ENCODE results near the gene LIN28B.

The LIN28B gene

GRCh38 chr6:104928141-104928540 lies 28.8 kb upstream of the LIN28B start:
- H3K36me3 ChIP-seq (ENCODE audit: insufficient read depth), result no peaks in the 10 kb centered on the region
- TF ChIP-seq CTCF (conservative IDR thresholded peaks at IDR 0.05; ENCODE audit: low read depth, low read length), result no peak
- H3K9ac ChIP-seq, result no peak overlapping the region
- no peaks in the 10 kb centered on the region for H4K20me1 ChIP-seq (ENCODE audit: insufficient read depth)
- H3K4me2 ChIP-seq, result no peak overlapping the region
- H2AFZ ChIP-seq (ENCODE audit: low read depth), result no peak overlapping the region
- no peaks in the 10 kb centered on the region for H3K4me1 ChIP-seq (ENCODE audit: low read depth, poor library complexity, severe bottlenecking)
- H3K79me2 ChIP-seq (ENCODE audit: insufficient read depth, low read depth), result no peaks in the 10 kb centered on the region
- H3K27ac ChIP-seq, result no peak overlapping the region
- no peaks in the 10 kb centered on the region for H3K27me3 ChIP-seq (ENCODE audit: insufficient read depth, low read depth)
- no peak overlapping the region for H3K4me3 ChIP-seq (IDR thresholded peaks at IDR 0.05; ENCODE audit: insufficient read depth, low read depth, low read length)

GRCh38 chr6:104929353-104929752 lies 27.6 kb upstream of the LIN28B start:
- no peaks in the 10 kb centered on the region for H3K4me1 ChIP-seq (ENCODE audit: low read depth, poor library complexity, severe bottlenecking)
- no peak overlapping the region for H2AFZ ChIP-seq (ENCODE audit: low read depth)
- no peak overlapping the region for H3K9ac ChIP-seq
- no peak for TF ChIP-seq CTCF (conservative IDR thresholded peaks at IDR 0.05; ENCODE audit: low read depth, low read length)
- H3K79me2 ChIP-seq (ENCODE audit: insufficient read depth, low read depth), result no peaks in the 10 kb centered on the region
- H3K27ac ChIP-seq, result no peak overlapping the region
- no peak overlapping the region for H3K4me2 ChIP-seq
- no peaks in the 10 kb centered on the region for H3K36me3 ChIP-seq (ENCODE audit: insufficient read depth)
- H3K4me3 ChIP-seq (IDR thresholded peaks at IDR 0.05; ENCODE audit: insufficient read depth, low read depth, low read length), result no peak overlapping the region
- no peaks in the 10 kb centered on the region for H4K20me1 ChIP-seq (ENCODE audit: insufficient read depth)
- H3K27me3 ChIP-seq (ENCODE audit: insufficient read depth, low read depth), result no peaks in the 10 kb centered on the region

- no peaks in the 10 kb centered on the region for H3K36me3 ChIP-seq (ENCODE audit: insufficient read depth)
- H3K4me2 ChIP-seq, result no peak overlapping the region
- no peak overlapping the region for H3K4me3 ChIP-seq (IDR thresholded peaks at IDR 0.05; ENCODE audit: insufficient read depth, low read depth, low read length)
- no peak overlapping the region for H3K9ac ChIP-seq
- H3K79me2 ChIP-seq (ENCODE audit: insufficient read depth, low read depth), result no peaks in the 10 kb centered on the region
- no peaks in the 10 kb centered on the region for H3K27me3 ChIP-seq (ENCODE audit: insufficient read depth, low read depth)
- no peak overlapping the region for H2AFZ ChIP-seq (ENCODE audit: low read depth)
- H4K20me1 ChIP-seq (ENCODE audit: insufficient read depth), result no peaks in the 10 kb centered on the region
- H3K27ac ChIP-seq, result no peak overlapping the region
- no peaks in the 10 kb centered on the region for H3K4me1 ChIP-seq (ENCODE audit: low read depth, poor library complexity, severe bottlenecking)
- no peak for TF ChIP-seq CTCF (conservative IDR thresholded peaks at IDR 0.05; ENCODE audit: low read depth, low read length)
These were observed 26.0 kb upstream of the LIN28B start for GRCh38 chr6:104930939-104931338.

- H2AFZ ChIP-seq (ENCODE audit: low read depth), result no peak overlapping the region
- H3K27ac ChIP-seq, result no peak overlapping the region
- H3K27me3 ChIP-seq (ENCODE audit: insufficient read depth, low read depth), result no peaks in the 10 kb centered on the region
- no peaks in the 10 kb centered on the region for H3K36me3 ChIP-seq (ENCODE audit: insufficient read depth)
- TF ChIP-seq CTCF (conservative IDR thresholded peaks at IDR 0.05; ENCODE audit: low read depth, low read length), result no peak
- no peak overlapping the region for H3K9ac ChIP-seq
- no peaks in the 10 kb centered on the region for H3K79me2 ChIP-seq (ENCODE audit: insufficient read depth, low read depth)
- no peaks in the 10 kb centered on the region for H3K4me1 ChIP-seq (ENCODE audit: low read depth, poor library complexity, severe bottlenecking)
- H3K4me2 ChIP-seq, result no peak overlapping the region
- H3K4me3 ChIP-seq (IDR thresholded peaks at IDR 0.05; ENCODE audit: insufficient read depth, low read depth, low read length), result no peak overlapping the region
- no peaks in the 10 kb centered on the region for H4K20me1 ChIP-seq (ENCODE audit: insufficient read depth)
These were observed 20.0 kb upstream of the LIN28B start for GRCh38 chr6:104936766-104937535.

Data from KMS-11 (cell line).